Measurements from ENCODE around the gene MRPL27.

DNA sequence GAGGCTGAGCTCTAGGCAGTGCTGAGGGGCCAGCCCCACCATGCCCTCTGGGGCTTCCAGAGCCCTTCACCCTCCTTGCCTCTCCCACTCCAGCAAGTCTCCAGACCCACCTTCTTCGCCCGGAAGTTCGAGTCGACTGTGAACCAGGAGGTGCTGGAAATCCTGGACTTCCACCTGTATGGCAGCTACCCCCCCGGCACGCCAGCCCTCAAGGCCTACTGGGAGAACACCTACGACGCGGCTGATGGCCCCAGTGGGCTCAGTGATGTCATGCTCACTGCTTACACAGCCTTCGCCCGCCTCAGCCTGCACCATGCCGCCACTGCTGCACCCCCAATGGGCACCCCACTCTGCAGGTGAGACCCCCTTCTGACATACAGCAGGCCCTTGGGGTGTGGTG lies 16.6 kb downstream of the MRPL27 start:
- TF ChIP-seq, protein P1, sequence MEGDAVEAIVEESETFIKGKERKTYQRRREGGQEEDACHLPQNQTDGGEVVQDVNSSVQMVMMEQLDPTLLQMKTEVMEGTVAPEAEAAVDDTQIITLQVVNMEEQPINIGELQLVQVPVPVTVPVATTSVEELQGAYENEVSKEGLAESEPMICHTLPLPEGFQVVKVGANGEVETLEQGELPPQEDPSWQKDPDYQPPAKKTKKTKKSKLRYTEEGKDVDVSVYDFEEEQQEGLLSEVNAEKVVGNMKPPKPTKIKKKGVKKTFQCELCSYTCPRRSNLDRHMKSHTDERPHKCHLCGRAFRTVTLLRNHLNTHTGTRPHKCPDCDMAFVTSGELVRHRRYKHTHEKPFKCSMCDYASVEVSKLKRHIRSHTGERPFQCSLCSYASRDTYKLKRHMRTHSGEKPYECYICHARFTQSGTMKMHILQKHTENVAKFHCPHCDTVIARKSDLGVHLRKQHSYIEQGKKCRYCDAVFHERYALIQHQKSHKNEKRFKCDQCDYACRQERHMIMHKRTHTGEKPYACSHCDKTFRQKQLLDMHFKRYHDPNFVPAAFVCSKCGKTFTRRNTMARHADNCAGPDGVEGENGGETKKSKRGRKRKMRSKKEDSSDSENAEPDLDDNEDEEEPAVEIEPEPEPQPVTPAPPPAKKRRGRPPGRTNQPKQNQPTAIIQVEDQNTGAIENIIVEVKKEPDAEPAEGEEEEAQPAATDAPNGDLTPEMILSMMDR (IDR thresholded peaks at IDR 0.05): no peak
- no peak for TF ChIP-seq POLR2A (IDR thresholded peaks at IDR 0.05; ENCODE audit: low read depth)
- no peak for TF ChIP-seq EP300 (IDR thresholded peaks at IDR 0.05)

Measured in esophagus muscularis mucosa (tissue), 4 donors.